ENCODE data around the gene PSAPL1.

PSAPL1 gene

GRCh38 chr4:7381890-7382633, 52.7 kb downstream of the PSAPL1 start:
- CTCF ChIA-PET: interaction anchor here (2.9 kb wide), 1 partner anchor 12 kb away, joined by 7 read pairs; no protein-coding TSS in a partner anchor
- 88% methylated on average over 7 of the region's 9 CpGs for whole genome bisulfite sequencing (ENCODE audit: insufficient coverage)
- H3K27ac ChIP-seq (ENCODE audit: insufficient read depth in 1 of 2, low read depth in 1 of 2, low read length in 2 of 2, poor library complexity in 1 of 2, severe bottlenecking in 2 of 2): no peak overlapping the region
- H3K36me3 ChIP-seq (ENCODE audit: control insufficient read depth in 4 of 4, insufficient read depth in 4 of 4, low read length in 3 of 4): no peaks in the 10 kb centered on the region
- POLR2A ChIA-PET: no interaction called here
- H3K27me3 ChIP-seq (replicated peaks in 2 of 5; ENCODE audit: control insufficient read depth in 4 of 5, insufficient read depth in 5 of 5, low read length in 4 of 5): peaks cover 0 to 21% (median 3%) of the 10 kb centered on the region in 5 experiments
- H3K9me3 ChIP-seq (ENCODE audit: control extremely low read depth in 1 of 5, control insufficient read depth in 4 of 5, insufficient read depth in 2 of 5, low read depth in 1 of 5, low read length in 4 of 5): peaks cover 0 to 5% (median 2%) of the 10 kb centered on the region in 5 experiments
- no peak for DNase-seq
- peaks cover 0 to 19% (median 8%) of the 10 kb centered on the region in 4 experiments for H3K4me1 ChIP-seq (ENCODE audit: control extremely low read depth in 1 of 4, control insufficient read depth in 4 of 4, insufficient read depth in 4 of 4, low read length in 3 of 4)
- H3K4me3 ChIP-seq (ENCODE audit: control insufficient read depth in 1 of 7, extremely low read depth in 1 of 7, insufficient read depth in 4 of 7, low read depth in 2 of 7, low read length in 6 of 7): no peak overlapping the region

- no peak for DNase-seq
- POLR2A ChIA-PET: no interaction called here
- WGBS (ENCODE audit: insufficient coverage): 74% methylated on average over 6 of the region's 9 CpGs
Observed at GRCh38 chr4:7381221-7381889, 53.4 kb downstream of the PSAPL1 start.

More at GRCh38 chr4:7381221-7381889, 53.4 kb downstream of the PSAPL1 start:
- Histone ChIP-seq H3K4me3 (ENCODE audit: control insufficient read depth in 1 of 7, extremely low read depth in 1 of 7, insufficient read depth in 4 of 7, low read depth in 2 of 7, low read length in 6 of 7) (no peak overlapping the region), H3K36me3 (ENCODE audit: control insufficient read depth in 4 of 4, insufficient read depth in 4 of 4, low read length in 3 of 4) (no peaks in the 10 kb centered on the region), H3K4me1 (ENCODE audit: control extremely low read depth in 1 of 4, control insufficient read depth in 4 of 4, insufficient read depth in 4 of 4, low read length in 3 of 4) (peaks cover 0 to 24% (median 10%) of the 10 kb centered on the region in 4 experiments), H3K9me3 (ENCODE audit: control extremely low read depth in 1 of 5, control insufficient read depth in 4 of 5, insufficient read depth in 2 of 5, low read depth in 1 of 5, low read length in 4 of 5) (peaks cover 0 to 5% (median 2%) of the 10 kb centered on the region in 5 experiments), H3K27me3 (replicated peaks in 2 of 5; ENCODE audit: control insufficient read depth in 4 of 5, insufficient read depth in 5 of 5, low read length in 4 of 5) (peaks cover 0 to 21% (median 3%) of the 10 kb centered on the region in 5 experiments), H3K27ac (ENCODE audit: insufficient read depth in 1 of 2, low read depth in 1 of 2, low read length in 2 of 2, poor library complexity in 1 of 2, severe bottlenecking in 2 of 2) (no peak overlapping the region)
- CTCF ChIA-PET: interaction anchor here (1.5 to 2.9 kb wide), 2 partner anchors 12 to 15 kb away, joined by 3 to 7 read pairs; no protein-coding TSS in a partner anchor

All from common myeloid progenitor, CD34-positive (primary cell).